ENCODE results near the gene UBAC2. TPM values are rescaled to one million over a fixed set of nuclear protein-coding genes. Genes with fewer than 3 reads are reported as not detected.
A peak's percentile ranks its signal among the peaks of the same experiment; 100 is the strongest.

UBAC2 gene
- total and polyA plus RNA-seq, 2 donors (not counting 1 experiment from before 2014, with no cell fraction given) = 32.4 to 87.4 TPM

- Histone ChIP-seq H3K27me3 (ENCODE audit: control insufficient read depth, insufficient read depth, low read length) (no peaks in the 10 kb centered on the region), H3K4me3 (replicated peaks in 1 of 4; ENCODE audit: control extremely low read depth in 1 of 4, insufficient read depth in 1 of 4, low read depth in 3 of 4, low read length in 4 of 4) (no peak overlapping the region), H3K4me1 (ENCODE audit: control insufficient read depth, extremely low read depth, insufficient read depth, low read length) (no peaks in the 10 kb centered on the region), H3K9me3 (ENCODE audit: control insufficient read depth, insufficient read depth, low read depth, low read length) (no peaks in the 10 kb centered on the region), H3K36me3 (ENCODE audit: control insufficient read depth, insufficient read depth, low read length) (no peaks in the 10 kb centered on the region), H2AFZ (ENCODE audit: low read length) (no peak overlapping the region), H3K27ac (ENCODE audit: insufficient read depth, low read length) (no peak overlapping the region), H4K20me1 (ENCODE audit: control insufficient read depth, extremely low read depth, insufficient read depth, low read length) (no peaks in the 10 kb centered on the region), H3K4me2 (ENCODE audit: extremely low read depth, insufficient read depth, low read length) (no peak overlapping the region), H3K9ac (ENCODE audit: insufficient read depth, low read length) (no peak overlapping the region), H3K79me2 (ENCODE audit: control insufficient read depth, insufficient read depth, low read length) (peaks cover 5% of the 10 kb centered on the region)
- no peak for DNase-seq (ENCODE audit: low read depth in 2 of 2)
- TF ChIP-seq EZH2 (IDR thresholded peaks at IDR 0.05; ENCODE audit: low read length, missing control alignments) (no peak), CTCF (conservative IDR thresholded peaks at IDR 0.05 in 1 of 2, IDR thresholded peaks at IDR 0.05 in 1 of 2; ENCODE audit: low read depth in 1 of 2, low read length in 2 of 2) (no peak)
These were observed 4.1 kb upstream of the UBAC2 start for GRCh38 chr13:99196466-99197116.

- no peaks in the 10 kb centered on the region for H3K4me1 ChIP-seq (ENCODE audit: control insufficient read depth, extremely low read depth, insufficient read depth, low read length)
- no peaks in the 10 kb centered on the region for H3K36me3 ChIP-seq (ENCODE audit: control insufficient read depth, insufficient read depth, low read length)
- DNase-seq (ENCODE audit: low read depth in 2 of 2) = no peak
- no peaks in the 10 kb centered on the region for H3K27me3 ChIP-seq (ENCODE audit: control insufficient read depth, insufficient read depth, low read length)
- TF ChIP-seq EZH2 (IDR thresholded peaks at IDR 0.05; ENCODE audit: low read length, missing control alignments) (no peak), CTCF (conservative IDR thresholded peaks at IDR 0.05 in 1 of 2, IDR thresholded peaks at IDR 0.05 in 1 of 2; ENCODE audit: low read depth in 1 of 2, low read length in 2 of 2) (no peak)
- H3K9me3 ChIP-seq (ENCODE audit: control insufficient read depth, insufficient read depth, low read depth, low read length) = no peaks in the 10 kb centered on the region
- no peaks in the 10 kb centered on the region for H4K20me1 ChIP-seq (ENCODE audit: control insufficient read depth, extremely low read depth, insufficient read depth, low read length)
- H3K4me3 ChIP-seq (replicated peaks in 1 of 4; ENCODE audit: control extremely low read depth in 1 of 4, insufficient read depth in 1 of 4, low read depth in 3 of 4, low read length in 4 of 4) = no peak overlapping the region
- peaks cover 8% of the 10 kb centered on the region for H3K79me2 ChIP-seq (ENCODE audit: control insufficient read depth, insufficient read depth, low read length)
- no peak overlapping the region for H3K9ac ChIP-seq (ENCODE audit: insufficient read depth, low read length)
- no peak overlapping the region for H3K27ac ChIP-seq (ENCODE audit: insufficient read depth, low read length)
- no peak overlapping the region for H3K4me2 ChIP-seq (ENCODE audit: extremely low read depth, insufficient read depth, low read length)
- no peak overlapping the region for H2AFZ ChIP-seq (ENCODE audit: low read length)
These were observed 3.5 kb upstream of the UBAC2 start for GRCh38 chr13:99197117-99197651.

GRCh38 chr13:99199541-99200431 is 868 bp upstream of the UBAC2 start:
- Histone ChIP-seq H4K20me1 (ENCODE audit: control insufficient read depth, extremely low read depth, insufficient read depth, low read length) (no peaks in the 10 kb centered on the region), H3K9me3 (ENCODE audit: control insufficient read depth, insufficient read depth, low read depth, low read length) (no peaks in the 10 kb centered on the region), H2AFZ (ENCODE audit: low read length) (peak overlapping the region; percentile 95), H3K4me2 (ENCODE audit: extremely low read depth, insufficient read depth, low read length) (peak overlapping the region; percentile 81), H3K27me3 (ENCODE audit: control insufficient read depth, insufficient read depth, low read length) (no peaks in the 10 kb centered on the region), H3K36me3 (ENCODE audit: control insufficient read depth, insufficient read depth, low read length) (no peaks in the 10 kb centered on the region), H3K79me2 (ENCODE audit: control insufficient read depth, insufficient read depth, low read length) (peaks cover 28% of the 10 kb centered on the region), H3K4me3 (replicated peaks in 1 of 4; ENCODE audit: control extremely low read depth in 1 of 4, insufficient read depth in 1 of 4, low read depth in 3 of 4, low read length in 4 of 4) (peak overlapping the region; percentile 77 to 97 (median 92)), H3K27ac (ENCODE audit: insufficient read depth, low read length) (peak overlapping the region; percentile 84), H3K9ac (ENCODE audit: insufficient read depth, low read length) (peak overlapping the region; percentile 84), H3K4me1 (ENCODE audit: control insufficient read depth, extremely low read depth, insufficient read depth, low read length) (no peaks in the 10 kb centered on the region)
- TF ChIP-seq CTCF (conservative IDR thresholded peaks at IDR 0.05 in 1 of 2, IDR thresholded peaks at IDR 0.05 in 1 of 2; ENCODE audit: low read depth in 1 of 2, low read length in 2 of 2) = peak in 1 of 2 donors; percentile 1
- TF ChIP-seq EZH2 (IDR thresholded peaks at IDR 0.05; ENCODE audit: low read length, missing control alignments) = no peak
- DNase-seq (ENCODE audit: low read depth in 2 of 2) = peak; percentile 22 to 31

All from fibroblast of lung (primary cell).